ENCODE results near the gene PCMT1.

- no peak for TF ChIP-seq SUZ12 (IDR thresholded peaks at IDR 0.05; ENCODE audit: extremely low read depth, insufficient read depth, insufficient read length)
- no peak for TF ChIP-seq ZNF274 (IDR thresholded peaks at IDR 0.05; ENCODE audit: low read depth, low read length)
Measured at GRCh38 chr6:149860513-149860833, 110.9 kb downstream of the PCMT1 start.
